HG02759 (cell line): Measurements from ENCODE around the gene TMEM247.

ENCODE experiments used
- ATAC-seq: cut with Tn5 transposase; IDR thresholded peaks from one replicate; pipeline ENCODE4 v1.9.1; 2021; ENCODE audit warnings: mild to moderate bottlenecking, moderate library complexity; ENCODE audit not compliant: unreplicated experiment

The TMEM247 gene

DNA sequence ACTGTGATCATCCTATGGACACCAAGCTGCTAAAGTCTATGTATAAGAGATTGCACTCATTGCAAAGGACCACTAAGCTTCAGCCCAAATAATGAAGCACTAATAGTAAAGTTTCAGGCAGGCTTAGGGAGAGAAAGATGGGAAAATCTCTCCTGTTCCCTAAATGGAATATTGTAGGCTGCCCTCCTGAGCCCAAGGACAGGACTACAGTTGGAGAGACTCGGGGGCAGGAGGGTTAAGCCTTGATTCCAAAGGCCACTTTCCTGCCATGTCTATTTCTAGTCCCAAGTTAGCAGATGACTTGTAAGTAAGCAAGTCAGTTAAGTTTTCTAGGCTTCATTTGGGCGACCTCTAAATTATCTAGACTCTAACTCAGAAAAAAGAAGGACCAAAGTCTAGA lies 9.0 kb downstream of the TMEM247 start:
- no peak for ATAC-seq

DNA sequence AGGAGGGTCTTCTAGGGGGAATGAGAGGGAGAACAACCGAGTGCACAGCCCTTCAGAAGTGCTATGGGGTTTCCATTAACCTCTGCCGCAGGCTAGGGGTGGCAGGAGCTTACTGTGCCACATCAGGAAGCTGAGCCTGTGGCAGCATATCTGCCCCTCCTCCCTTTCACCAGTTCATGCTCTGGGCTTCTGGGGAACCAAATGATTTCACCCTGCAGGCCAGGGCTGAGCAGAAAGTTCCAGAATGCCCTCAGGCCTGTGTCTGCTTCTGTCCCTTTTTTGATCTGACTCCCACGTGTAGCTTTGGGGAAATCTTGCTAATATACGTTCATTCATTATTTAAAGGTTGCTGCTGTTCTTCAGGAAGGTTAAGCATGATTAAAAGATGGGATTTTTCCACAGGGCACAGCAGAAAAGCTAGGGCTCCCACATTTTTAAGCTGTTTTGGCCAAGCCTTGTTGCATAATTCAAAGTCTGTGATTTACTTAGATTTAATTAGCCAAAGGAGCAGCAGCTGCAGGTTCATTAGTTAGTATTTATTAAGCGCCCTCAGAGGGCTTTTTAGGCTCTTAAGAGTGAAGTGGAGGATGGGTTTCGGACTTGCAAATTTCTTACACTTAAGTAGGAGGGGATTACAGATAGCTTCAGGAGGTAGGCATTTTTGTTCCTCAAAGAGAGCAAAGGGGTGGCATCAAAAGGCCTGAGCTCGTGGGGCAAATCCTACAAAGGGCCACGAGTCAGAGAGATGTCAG lies 10.2 kb downstream of the TMEM247 start:
- no peak for ATAC-seq

DNA sequence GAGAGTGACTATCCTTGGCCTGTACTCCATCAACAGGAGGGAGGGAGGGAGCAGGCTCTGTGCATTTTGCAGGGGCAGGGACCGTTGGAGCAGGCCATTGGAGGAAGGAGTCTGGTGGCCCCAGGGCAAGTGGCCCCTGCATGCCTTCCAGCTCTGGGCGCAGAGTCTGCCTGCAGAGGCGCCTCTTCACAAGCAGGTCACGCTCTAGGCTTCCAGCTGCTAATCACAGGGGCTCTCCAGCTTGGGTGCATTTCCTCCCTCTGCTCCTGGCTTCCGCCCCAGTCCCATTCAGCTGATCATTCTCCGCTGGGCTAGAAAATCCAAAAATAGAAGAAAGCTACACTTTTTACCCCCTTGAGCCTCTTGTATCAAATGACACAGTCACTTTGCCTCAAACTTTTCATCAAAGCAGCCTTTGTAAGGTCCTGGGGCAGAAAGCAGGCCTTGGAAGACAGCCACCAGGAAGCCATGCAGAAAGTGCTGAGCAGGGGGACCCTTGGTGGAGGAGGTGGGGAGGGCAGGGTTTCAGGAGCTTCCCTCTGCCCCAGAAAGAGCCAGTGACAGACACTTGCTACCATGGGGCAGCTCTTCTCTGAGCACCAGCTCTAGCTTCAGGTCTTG lies 11.3 kb downstream of the TMEM247 start:
- peak; percentile 77 for ATAC-seq

DNA sequence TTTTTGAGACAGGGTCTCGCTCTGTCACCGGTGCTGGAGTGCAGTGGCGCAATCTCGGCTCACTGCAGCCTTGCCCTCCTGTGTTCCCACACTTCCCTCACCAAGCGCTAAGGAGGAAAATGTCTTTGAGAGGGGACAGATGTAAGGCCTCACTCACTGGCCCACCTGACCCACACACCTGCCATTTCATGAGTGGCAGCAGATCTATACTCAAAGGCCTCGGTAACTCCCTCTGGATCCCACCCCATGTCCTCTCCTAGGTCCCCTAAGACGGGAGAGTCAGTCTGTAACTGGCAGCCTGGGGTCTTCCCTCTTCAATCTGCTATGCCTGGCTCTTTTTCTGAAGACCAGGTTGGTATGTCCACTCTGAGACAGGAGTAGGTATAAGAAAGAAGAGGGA lies 12.9 kb downstream of the TMEM247 start:
- no peak for ATAC-seq

DNA sequence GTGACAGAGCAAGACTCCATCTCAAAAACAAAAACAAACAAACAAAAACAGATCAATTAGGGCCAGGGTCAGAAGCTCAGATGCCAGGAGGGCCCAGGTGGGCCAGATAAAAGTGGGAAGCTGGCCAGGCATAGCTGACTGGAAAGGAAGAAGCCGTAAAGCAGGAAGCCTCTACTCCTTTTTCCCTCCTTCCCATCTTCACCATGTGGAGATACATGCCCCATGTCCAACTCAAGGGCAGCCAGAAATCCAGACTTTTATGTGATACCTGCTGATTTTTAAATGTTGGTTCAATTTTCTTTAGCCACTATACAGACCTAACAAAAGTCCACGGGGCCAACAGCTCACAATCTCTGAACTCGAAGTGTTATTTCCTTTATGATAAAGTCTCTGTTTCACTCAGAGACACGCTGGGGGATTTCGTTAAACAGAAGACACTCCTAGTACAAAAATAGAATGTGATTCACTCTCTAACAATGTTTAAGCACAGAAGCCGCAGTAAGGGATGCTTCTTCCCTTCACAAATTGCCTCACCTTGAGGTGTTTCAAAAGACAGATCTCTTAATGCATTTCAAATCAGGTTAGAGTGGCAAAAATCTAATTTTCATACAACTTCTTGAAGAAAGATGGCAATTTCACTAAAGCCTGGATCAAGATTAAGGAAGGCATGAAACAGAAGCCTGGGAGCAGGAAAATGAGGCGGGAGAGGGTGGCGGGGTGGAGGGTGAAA lies 14.0 kb downstream of the TMEM247 start:
- ATAC-seq = peak; percentile 79

DNA sequence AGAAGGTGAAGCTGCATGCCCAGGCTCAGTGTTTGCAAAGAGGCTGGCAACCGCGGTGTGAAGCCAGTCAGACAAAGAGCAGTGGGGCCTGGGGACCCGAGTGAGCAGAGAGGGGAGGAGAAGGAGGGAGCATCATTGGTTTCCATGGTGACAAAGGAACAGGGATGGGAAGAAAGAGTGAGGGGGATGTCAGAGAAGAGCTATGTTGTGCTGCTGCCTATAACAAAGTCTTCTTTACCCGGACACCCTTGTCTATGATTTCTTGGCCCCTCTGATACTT lies 14.5 kb downstream of the TMEM247 start:
- no peak for ATAC-seq

DNA sequence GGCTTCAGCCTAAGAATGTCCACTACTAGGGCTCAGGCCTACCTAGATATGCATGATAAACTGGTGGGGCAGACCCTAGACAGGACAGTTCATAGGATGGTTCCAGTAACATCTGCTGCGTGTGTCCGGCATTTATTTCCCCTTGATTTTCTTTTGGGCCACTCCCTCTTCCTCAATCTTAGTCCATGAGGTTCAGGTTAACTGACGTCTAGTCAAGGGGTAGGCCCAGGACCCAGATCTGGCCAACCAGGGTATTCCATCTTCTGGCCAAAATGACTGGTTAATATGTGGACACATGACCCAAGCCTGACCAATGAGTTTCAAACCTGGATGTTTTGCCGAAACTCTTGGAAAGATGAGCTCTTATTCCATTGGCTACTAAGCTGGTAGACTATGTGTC lies 15.2 kb downstream of the TMEM247 start:
- no peak for ATAC-seq

DNA sequence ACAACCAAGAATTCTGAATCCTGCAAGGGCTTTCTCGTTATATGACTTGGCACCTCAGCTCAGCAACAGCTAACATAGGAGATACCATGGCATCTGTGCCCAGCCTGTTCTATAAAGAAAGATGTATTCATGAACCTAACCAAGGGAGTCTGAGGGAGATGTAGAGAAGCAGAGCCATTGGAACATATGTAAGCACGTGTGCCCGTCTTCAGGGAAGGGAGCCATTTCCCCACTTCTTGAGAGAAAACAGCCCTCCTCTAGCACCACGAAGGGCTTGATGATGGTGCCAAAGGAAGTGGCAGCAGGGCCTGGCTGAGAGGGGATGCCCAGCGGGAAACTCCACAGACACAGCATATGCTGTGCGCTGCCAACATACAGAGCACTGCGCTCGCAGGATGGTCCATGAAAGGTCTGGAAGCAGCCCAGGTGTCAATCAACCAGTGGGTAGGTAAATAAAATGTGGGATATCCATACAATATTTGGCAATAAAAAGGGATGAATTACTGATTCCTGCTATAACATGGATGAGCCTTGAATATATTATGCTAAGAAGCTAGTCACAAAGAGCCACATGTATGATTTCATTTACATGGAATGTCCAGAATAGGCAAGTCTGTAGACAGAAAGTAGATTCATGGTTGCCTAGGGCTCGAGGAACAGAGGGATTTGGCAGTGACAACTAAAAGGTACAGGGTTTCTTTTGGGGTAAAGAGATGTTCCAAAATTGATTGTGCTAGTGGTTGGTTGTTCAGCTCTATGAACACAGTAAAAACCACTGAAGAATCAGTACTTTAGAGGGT lies 16.1 kb downstream of the TMEM247 start:
- no peak for ATAC-seq

DNA sequence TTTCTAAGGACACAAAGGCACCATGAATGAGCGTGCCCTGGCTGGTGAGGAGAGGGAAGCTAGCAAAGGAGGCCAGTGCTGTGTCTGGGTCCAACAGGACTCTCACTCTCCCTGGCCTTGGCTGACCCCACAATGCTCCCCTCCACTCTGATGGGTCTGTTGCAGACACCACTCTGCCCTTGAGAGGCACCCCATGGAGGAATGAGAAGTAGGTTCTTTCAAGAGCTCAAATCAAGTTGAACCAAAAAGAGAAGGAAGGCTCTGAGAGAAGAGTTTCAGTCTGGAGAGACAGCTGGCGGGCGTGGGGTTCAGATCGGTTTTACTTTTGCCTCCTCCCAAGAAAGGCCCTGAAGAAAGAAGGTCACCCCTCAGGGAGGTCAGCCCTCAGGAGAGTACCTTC lies 18.4 kb downstream of the TMEM247 start:
- no peak for ATAC-seq

DNA sequence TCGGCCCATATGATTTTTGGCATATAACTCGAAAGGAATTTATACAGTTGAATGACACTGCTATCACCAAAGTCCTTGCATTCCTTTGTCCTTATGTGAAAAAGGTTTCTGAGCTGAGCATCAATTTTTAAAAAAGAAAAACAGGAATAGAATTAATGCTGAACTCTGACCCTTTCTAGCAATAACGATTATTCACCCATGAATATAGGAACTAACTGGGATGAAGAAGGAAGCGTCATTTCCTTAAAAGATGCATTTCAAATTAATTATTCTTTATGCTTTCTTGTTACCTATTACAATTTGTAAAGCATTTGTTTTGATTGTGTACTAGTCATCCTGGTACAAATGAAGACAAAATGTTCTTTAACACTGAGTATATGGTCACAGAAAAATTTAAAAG lies 19.3 kb downstream of the TMEM247 start:
- ATAC-seq = no peak

DNA sequence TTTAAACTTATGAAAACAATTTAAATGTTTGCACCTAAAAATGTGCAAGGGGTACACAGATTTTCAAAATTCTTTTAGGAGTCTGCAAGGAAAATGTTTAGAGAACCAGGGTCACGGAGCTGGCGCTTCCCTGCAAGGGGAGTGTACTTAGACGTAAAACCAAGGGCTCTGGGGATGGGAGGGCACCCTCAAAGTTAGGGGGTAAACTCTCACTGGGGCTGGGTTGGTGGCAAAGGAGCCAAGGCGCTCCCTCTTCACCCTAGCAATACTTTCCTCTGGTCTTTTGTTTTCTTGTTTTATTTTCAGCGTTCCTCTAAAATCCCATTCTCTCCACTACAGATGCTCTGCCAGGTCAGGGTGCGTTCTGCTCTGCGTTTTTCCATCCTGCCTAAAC lies 20.0 kb downstream of the TMEM247 start:
- ATAC-seq = no peak

DNA sequence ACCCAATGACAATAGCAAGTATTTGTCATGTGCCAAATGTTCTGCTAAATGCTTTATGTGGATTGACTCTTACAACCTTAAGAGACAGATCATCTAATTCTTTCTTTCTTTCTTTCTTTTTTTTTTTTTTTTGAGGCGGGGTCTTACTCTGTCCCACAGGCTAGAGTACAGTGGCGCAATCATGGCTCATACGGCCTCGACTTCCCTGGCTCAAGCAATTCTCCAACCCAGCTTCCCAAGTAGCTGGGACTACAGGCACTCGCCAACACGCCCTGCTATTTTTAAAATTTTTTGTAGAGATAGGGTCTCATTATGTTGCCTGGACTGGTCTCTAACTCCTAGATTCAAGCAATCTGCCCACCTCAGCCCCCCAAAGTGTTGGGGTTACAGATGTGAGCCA lies 21.4 kb downstream of the TMEM247 start:
- no peak for ATAC-seq

DNA sequence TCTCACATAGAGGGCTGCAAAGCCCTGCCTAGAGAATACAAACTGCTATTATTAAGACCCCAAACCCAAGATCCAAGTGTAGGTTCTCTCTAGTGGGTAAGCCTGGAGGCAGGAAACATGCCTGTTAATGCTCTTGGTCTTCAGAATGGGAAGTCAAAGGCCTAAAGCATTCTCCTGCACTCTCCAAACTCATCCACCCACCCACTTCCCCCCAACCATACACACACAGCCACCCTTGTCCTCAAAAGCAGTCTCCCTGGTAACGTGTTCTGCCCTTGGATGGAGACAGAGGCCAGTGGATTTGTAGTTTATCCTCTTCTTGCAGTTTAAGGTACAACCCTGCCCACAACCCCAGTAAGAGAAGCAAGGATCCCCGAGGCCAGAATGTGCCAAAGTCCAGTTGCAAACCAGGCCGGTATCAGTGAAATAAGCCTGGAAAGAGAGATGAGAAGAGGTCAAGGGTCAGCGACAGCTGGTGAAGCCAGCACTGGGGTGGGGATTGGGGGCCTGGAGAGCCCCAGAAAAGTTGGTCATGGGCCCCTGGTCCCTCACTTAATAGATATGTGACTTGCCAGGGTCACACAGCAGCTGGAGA lies 23.0 kb downstream of the TMEM247 start:
- ATAC-seq = no peak

DNA sequence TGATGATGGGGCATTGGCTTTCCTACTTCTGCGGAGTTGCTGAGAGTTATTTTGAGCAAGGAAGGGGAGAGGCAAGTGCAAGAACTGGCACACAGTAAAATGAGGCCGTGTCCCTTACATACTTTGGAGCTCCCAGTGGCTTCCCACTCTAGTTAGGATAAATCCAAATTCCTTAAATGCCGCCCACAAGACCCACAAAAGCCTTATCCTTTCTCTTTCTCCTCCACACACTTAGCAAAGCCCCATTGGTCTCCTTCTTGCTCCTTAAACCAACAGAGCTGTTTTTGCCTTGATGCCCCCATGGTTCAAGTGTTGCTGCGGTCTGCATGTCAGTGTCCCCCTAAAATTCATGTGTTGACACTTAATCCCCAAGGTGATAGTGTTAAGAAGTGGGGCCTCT lies 24.3 kb downstream of the TMEM247 start:
- ATAC-seq = no peak

DNA sequence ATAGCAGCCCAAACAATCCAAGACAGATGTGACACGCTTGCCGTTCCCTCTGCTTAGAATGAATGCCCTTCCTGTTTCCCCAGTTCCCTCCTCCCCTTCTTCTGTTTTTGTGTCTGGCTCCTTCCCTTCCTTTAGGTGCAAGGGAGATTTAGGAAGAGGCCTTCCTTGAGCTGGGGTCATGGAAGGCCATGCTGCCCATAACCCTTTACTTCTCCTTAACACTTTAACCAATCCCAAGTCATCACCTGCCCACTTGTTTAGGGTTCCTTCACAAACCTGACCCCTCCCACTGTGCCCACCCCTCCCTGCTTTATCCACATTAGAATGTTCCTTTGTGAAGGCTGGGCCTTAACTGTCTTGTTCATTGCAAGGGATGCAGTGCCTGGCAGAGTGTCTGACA lies 24.9 kb downstream of the TMEM247 start:
- no peak for ATAC-seq

DNA sequence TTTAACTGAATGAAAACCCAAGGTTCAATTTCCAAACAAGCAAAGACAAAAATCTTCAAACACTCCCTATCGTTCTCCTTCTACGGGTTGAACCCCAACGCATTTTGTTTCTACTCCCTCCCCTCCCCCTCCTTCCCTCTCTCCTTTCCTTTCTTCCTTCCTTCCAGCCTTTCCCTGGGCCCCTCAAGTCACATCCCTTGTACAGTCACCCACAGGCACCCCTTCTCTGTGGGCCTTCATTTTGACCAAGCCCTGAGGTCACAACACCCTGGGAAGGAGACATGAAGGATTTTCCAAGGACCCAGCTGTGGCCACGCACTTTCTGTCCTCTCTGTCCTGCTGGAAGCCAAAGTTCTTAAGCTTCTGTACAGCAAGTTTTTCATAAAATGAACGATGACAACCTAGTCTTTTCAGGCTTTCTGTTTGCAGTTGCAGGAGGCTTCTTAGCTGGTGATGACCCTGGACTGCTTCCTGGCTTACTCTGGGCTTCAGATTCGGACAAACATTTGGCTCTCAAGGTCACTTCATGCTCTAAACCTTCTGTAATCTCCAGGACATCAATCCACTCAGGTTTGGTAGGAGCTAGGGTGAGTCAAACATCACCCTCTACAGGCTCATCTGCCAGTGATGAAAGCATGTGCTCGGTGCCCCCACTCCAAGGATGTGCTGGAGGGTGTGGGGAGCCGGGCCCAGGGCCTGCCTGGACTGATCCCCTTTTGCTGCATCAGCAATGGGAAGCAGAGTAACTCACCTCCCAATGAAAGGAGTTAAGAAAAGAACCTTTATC lies 25.5 kb downstream of the TMEM247 start:
- no peak for ATAC-seq

DNA sequence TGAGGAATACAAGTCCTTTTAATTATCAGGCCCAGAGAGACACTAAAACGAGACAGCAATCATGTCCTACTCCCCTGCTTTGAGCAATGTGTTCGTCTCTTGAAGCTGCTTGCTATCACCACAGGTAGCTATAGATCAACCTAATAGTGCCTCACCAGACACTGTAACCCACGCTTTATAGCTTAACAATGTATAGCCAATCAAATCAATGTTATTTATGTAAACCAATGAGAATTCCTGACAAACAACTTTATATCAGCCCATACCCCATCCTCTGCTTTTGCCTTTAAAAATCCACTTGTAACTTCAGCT lies 26.1 kb downstream of the TMEM247 start:
- ATAC-seq = no peak

DNA sequence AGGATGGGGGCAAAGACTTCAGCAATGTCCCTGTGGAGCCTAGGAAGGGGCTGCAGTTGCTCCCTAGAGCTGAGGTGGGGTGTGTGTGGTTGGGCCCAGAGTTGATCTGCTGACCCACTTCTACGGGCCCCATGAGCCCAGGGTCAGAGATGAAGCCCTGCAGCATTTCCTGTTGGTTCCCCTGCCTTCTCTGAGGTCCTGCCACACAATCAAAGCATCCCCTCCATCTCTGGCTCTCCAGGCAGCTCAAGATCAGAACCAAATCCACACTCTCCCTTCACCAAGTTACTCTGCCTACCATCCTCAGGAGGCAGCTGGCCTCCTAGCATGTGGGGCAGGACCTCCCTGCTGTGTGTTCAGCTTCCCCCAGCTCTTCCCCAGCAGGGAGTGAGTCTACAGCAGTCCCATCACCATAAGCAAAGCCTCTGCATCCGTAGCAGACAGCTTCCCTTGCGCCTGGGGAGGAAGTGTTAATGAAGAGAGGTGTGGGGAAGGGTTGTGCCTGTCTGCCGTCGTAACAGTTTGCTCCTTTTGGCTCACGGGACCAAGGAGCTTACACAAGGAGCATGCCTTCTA lies 26.9 kb downstream of the TMEM247 start:
- ATAC-seq = no peak

DNA sequence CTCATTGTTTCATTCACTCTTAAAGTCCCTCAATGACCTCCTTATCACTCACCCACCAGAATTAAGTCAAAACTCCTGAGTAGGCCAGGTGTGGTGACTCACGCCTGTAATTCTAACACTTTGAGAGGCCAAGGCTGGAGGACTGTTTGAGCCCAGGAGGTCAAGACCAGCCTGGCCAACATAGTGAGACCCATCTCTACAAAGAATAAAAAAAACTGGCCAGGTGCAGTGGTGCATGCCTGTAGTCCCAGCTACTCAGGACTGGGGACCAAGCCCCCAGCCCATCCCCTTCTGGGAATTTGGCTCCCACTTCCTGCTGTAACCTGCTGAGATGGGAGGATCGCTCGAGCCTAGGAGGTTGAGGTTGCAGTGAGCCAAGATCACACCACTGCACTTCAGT lies 28.9 kb downstream of the TMEM247 start:
- ATAC-seq = no peak

DNA sequence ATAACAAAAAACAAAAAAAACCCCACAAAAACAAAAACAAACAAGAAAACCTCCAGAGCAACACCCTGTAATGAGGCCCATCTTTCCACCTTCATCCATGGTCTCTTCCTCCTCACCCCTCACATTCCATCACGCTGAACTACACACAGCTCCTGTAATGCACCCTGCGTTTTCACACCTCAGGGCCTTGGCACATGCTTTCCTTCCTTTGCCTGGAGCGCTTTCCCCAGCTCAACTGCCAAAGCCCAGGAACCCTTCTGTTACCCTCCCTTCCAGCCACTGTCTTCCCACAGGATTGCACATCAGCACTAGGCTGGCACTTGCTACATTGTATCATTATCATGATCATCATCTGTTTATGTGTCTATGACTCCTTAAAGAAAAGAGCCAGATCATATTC lies 29.4 kb downstream of the TMEM247 start:
- no peak for ATAC-seq
